ENCODE measurements around the gene GDPD4.

GDPD4 gene

DNA sequence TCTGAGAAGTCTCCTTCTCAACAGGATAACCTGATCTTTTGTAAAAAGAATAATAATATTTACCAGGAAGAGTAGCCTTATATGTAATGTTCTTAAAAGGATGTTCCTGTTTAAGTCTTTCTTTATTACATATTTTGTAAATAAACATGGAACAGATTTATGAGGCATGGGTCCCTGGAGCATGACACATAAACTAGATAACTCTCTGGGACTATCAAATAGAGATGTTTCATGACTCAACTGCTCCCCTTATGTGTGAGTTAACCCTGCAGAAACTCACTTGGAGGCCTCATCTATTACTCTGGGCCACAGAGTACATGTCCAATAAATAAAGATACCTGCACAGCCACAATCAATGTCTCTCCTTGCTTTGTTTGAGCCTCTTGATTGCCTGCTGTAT lies 64.6 kb downstream of the GDPD4 start:
- DNase-seq = no peak

DNA sequence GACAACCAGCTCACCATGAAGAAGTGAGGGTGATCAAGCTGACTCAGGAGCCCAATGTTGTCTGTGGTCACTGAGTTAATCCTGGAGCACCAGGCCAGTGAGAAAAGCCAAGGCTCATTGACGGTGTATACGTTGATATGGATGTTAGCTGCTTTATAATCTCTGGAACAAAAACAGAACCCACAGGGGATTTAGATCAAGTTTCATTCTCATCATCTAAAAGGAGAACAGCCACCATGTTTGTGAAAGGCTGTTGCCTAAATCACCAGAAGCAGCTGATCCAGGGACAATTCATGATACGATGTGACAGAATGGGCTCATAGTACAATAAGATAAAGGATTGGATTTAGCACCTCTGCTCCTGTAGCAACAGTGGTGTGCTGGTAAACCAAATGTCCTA lies 68.5 kb downstream of the GDPD4 start:
- DNase-seq = no peak

DNA sequence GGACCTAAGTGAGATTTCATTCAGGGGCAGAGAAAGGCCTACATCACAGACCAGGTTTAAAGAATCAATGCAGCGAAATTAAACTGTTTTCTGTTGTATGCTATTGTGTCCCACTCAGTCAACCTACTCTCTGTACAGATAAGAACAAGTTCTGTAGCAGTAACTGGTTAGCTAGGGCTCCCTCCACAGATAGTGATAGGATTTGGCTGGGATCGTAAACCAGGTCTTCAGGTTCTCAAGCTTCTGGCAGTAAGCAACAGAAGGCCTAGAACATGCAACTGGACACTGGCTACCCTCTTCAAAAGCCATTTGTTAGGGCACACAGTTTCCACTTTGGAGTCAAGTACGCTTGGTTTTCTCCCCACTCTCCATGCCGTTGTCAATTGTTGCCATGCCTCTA lies 69.2 kb downstream of the GDPD4 start:
- no peak for DNase-seq

- no peak for DNase-seq
Observed at GRCh38 chr11:77231800-77232199, 69.7 kb downstream of the GDPD4 start.

GRCh38 chr11:77230878-77231605 lies 70.4 kb downstream of the GDPD4 start:
- no peak for DNase-seq

- no peak for DNase-seq
Observed at GRCh38 chr11:77223797-77224196, 77.7 kb downstream of the GDPD4 start.

GRCh38 chr11:77217156-77217555 lies 84.3 kb downstream of the GDPD4 start:
- DNase-seq = no peak

GRCh38 chr11:77215106-77215505 lies 86.4 kb downstream of the GDPD4 start:
- DNase-seq = no peak

GRCh38 chr11:77214557-77214956 lies 86.9 kb downstream of the GDPD4 start:
- DNase-seq = no peak

- no peak for DNase-seq
Observed at GRCh38 chr11:77213589-77214428, 87.7 kb downstream of the GDPD4 start.

GRCh38 chr11:77213029-77213579 lies 88.4 kb downstream of the GDPD4 start:
- no peak for DNase-seq

- DNase-seq = no peak
Observed at GRCh38 chr11:77212314-77213007, 89.0 kb downstream of the GDPD4 start.

DNA sequence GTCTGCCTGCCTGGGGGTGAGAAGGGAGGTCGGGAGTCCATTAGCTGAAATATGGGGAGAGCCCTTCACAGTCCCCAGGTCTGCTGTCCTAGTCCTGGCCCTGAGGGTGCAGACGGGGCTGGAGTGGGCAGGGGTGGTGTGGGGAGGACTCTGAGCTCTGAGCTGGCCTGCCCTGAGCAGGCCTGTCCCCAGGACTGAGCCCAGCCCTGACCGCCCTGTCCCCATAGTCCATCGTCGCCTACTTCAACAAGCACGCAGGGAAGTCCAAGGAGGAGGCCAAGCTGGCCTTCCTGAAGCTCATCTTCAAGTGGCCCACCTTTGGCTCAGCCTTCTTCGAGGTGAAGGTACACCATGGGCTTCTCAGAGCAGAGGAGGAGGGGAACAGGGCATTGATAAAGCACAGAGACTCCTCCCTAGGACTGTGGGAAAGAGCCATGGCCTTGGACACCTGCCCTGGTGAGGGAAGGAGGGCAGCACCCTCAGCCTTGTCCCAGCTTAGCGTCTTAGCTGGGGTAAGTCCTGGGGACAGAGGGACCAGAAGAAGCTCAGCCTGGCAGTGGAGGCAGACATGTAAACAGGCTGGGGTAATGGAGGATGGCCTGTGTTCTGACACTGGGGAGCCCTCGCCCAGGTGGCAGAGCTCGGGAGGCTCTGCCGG lies 89.8 kb downstream of the GDPD4 start:
- no peak for DNase-seq

GRCh38 chr11:77211040-77211451 lies 90.4 kb downstream of the GDPD4 start:
- DNase-seq = no peak

- no peak for DNase-seq
Observed at GRCh38 chr11:77209663-77210062, 91.8 kb downstream of the GDPD4 start.

GRCh38 chr11:77208535-77208934 lies 93.0 kb downstream of the GDPD4 start:
- no peak for DNase-seq

- DNase-seq = no peak
Observed at GRCh38 chr11:77207618-77208313, 93.7 kb downstream of the GDPD4 start.

- DNase-seq = no peak
Observed at GRCh38 chr11:77207019-77207485, 94.4 kb downstream of the GDPD4 start.

- no peak for DNase-seq
Observed at GRCh38 chr11:77206264-77207018, 95.0 kb downstream of the GDPD4 start.

DNA sequence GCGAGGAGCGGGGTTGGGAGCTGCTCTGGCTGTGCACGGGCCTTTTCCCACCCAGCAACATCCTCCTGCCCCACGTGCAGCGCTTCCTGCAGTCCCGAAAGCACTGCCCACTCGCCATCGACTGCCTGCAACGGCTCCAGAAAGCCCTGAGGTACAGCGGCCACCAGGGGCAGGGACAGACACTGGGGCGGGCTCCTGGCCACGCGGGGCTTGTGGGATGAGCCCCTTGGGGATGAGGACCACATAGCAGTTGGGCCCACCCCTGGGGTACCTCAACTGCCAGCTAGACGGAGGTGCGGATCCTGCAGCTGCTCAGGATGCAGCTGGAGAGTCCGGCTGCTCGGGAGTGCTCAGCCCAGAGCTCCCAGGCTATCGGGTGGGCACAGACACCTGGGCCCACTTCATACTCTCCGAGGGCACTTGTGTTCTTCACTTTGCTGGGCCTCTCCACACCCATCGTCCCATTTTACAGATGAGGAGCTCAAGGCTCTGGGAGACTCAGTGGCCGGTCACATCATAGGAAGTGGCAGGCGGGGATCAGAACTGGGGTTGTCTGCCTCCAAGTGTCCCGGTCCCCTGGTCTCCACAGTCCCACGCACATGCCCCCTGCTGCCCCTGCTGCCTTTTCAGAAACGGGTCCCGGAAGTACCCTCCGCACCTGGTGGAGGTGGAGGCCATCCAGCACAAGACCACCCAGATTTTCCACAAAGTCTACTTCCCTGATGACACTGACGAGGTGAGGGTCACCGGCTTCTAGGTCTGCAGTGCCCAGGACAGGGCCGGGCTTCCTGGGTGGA lies 95.8 kb downstream of the GDPD4 start:
- no peak for DNase-seq

Measured in NCI-H1105 (cell line).